Smooth muscle cell (in vitro differentiated cells): ENCODE data around the gene DYNLT4. TPM values are rescaled to one million over a fixed set of nuclear protein-coding genes. Genes with fewer than 3 reads are reported as not detected.
A peak's percentile ranks its signal among the peaks of the same experiment; 100 is the strongest.
"Not testable (repeated sequence)": the region's sequence is repeated elsewhere in the genome, so short reads cannot be mapped to it uniquely, and the experiment has no call there.

Experiments used
- DNase-seq: peaks from one replicate; lab custom pipeline; 2025; ENCODE audit not compliant: unreplicated experiment; lab: John Stamatoyannopoulos, UW
- H2AFZ ChIP-seq: fragments of 200-600 bp; sonication (generic); 2 replicates; pipeline ENCODE4 v1.6.0; 2016; ENCODE audit warnings: antibody characterized with exemption, low read depth, mild to moderate bottlenecking
- H3F3A ChIP-seq: fragments of 200-600 bp; sonication (generic); 2 replicates; pipeline ENCODE4 v1.6.0; 2017; ENCODE audit warnings: antibody characterized with exemption, low read depth
- H3K27ac ChIP-seq: fragments of 200-600 bp; sonication (generic); 2 replicates; pipeline ENCODE4 v1.5.1; 2016; ENCODE audit warnings: low read depth, mild to moderate bottlenecking
- H3K27me3 ChIP-seq: fragments of 200-600 bp; sonication (generic); 2 replicates; pipeline ENCODE4 v1.6.1; 2016; ENCODE audit warnings: low read depth, mild to moderate bottlenecking
- H3K36me3 ChIP-seq: fragments of 200-600 bp; sonication (generic); 2 replicates; pipeline ENCODE4 v1.5.1; 2016; ENCODE audit warnings: low read depth
- H3K4me1 ChIP-seq: fragments of 200-600 bp; sonication (generic); 2 replicates; pipeline ENCODE4 v1.5.1; 2016; ENCODE audit warnings: low read depth
- H3K4me2 ChIP-seq: fragments of 200-600 bp; sonication (generic); 2 replicates; pipeline ENCODE4 v1.6.0; 2016; ENCODE audit warnings: mild to moderate bottlenecking
- H3K4me3 ChIP-seq: fragments of 200-600 bp; sonication (generic); 2 replicates; pipeline ENCODE4 v1.5.1; 2016; ENCODE audit warnings: mild to moderate bottlenecking
- H3K79me2 ChIP-seq: fragments of 200-600 bp; sonication (generic); 2 replicates; pipeline ENCODE4 v1.6.0; 2016; ENCODE audit warnings: low read depth, mild to moderate bottlenecking
- H3K9ac ChIP-seq: fragments of 200-600 bp; sonication (generic); 2 replicates; pipeline ENCODE4 v1.6.0; 2016; ENCODE audit warnings: low read depth
- H3K9me3 ChIP-seq: fragments of 200-600 bp; sonication (generic); replicated peaks from 2 replicates; pipeline ENCODE4 v1.5.1; 2016; ENCODE audit warnings: low read depth
- H4K20me1 ChIP-seq: fragments of 200-600 bp; sonication (generic); 2 replicates; pipeline ENCODE4 v1.6.0; 2016; ENCODE audit warnings: low read depth
- CTCF ChIP-seq: fragments of 200-600 bp; sonication (generic); IDR thresholded peaks from 2 replicates; pipeline ENCODE4 v1.5.1; 2017; ENCODE audit warnings: borderline replicate concordance, mild to moderate bottlenecking, antibody characterized with exemption; ENCODE audit not compliant: insufficient read depth, poor library complexity, severe bottlenecking
- WGBS: methylation state at CpG from one replicate; pipeline ENCODE4 v1.1.7; 2016; ENCODE audit warnings: low lambda C conversion rate; 5-methylcytosine and 5-hydroxymethylcytosine counted together
- polyA plus RNA-seq: library from polyadenylated mRNA; unstranded; fragments of >200 nt; fragmentation: Nextera tagmentation; extraction: Ambion mirVana; gene quantifications from 2 replicates; pipeline ENCODE4 v1.2.1, GENCODE V29; 2016
- total RNA-seq: library from RNA; depleted of rRNA; stranded (reverse); fragments of >200 nt; gene quantifications from 2 replicates; pipeline ENCODE4 v1.2.3, GENCODE V29; 2014

Gene DYNLT4
- total and polyA plus RNA-seq, 2 experiments from 2014 or later: 1.6 to 2.0 TPM

GRCh38 chr1:44775078-44775929 lies 31.8 kb downstream of the DYNLT4 start, which contains the start of gene RPS8:
Gene RPS8, plus strand, starts transcription at chr1:44775540. Its CDS starts 57 bp downstream, at chr1:44775597.
- Histone ChIP-seq H3K4me3 (peak within 1 kb of the TSS; percentile 91), H3K4me2 (peak within 1 kb of the TSS; percentile 99), H4K20me1 (peaks cover 46% of the 10 kb centered on the region), H3K36me3 (no peaks in the 10 kb centered on the region), H2AFZ (peak within 1 kb of the TSS; percentile 95), H3K9me3 (no peaks in the 10 kb centered on the region), H3K9ac (peak within 1 kb of the TSS; percentile 97), H3K79me2 (peaks cover 32% of the 10 kb centered on the region), H3K27me3 (no peaks in the 10 kb centered on the region), H3K27ac (peak within 1 kb of the TSS; percentile 95), H3K4me1 (peaks cover 14% of the 10 kb centered on the region), H3F3A (peaks cover 18% of the 10 kb centered on the region)
- DNase-seq: peak; percentile 63
- under 1% methylated on average over 65 of the region's 65 CpGs for WGBS
- no peak for TF ChIP-seq CTCF

DNA sequence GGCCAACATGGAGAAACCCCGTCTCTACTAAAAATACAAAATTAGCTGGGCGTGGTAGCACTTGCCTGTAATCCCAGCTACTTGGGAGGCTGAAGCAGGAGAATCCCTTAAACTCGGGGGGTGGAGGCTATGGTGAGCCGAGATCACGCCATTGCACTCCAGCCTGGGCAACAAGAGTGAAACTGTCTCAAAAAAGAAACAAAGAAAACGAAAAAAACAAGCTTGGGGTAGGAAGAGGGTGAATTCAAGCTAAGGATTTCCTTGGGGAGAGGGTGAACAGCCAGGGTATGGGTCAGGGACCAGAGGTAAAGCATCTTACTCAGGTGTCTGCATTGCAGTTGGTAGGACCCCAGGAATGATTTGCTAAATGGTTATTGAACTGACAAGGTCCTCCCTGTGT lies 40.7 kb downstream of the DYNLT4 start:
- not testable (repeated sequence) for H3K4me3 ChIP-seq, H3K9me3 ChIP-seq, H3K9ac ChIP-seq, H4K20me1 ChIP-seq, H3F3A ChIP-seq, H3K79me2 ChIP-seq, H3K27me3 ChIP-seq, H2AFZ ChIP-seq, H3K36me3 ChIP-seq, H3K4me2 ChIP-seq, DNase-seq, H3K4me1 ChIP-seq, H3K27ac ChIP-seq
- 96% methylated on average over 6 of the region's 6 CpGs for WGBS

GRCh38 chr1:44760876-44761275 lies 46.3 kb downstream of the DYNLT4 start:
- Histone ChIP-seq H3K27me3 (no peaks in the 10 kb centered on the region), H3K4me3 (no peak overlapping the region), H3K9ac (no peak overlapping the region), H3K36me3 (no peaks in the 10 kb centered on the region), H2AFZ (no peak overlapping the region), H3K9me3 (no peaks in the 10 kb centered on the region), H4K20me1 (no peaks in the 10 kb centered on the region), H3K79me2 (no peaks in the 10 kb centered on the region), H3K27ac (no peak overlapping the region), H3K4me1 (no peaks in the 10 kb centered on the region), H3F3A (no peaks in the 10 kb centered on the region), H3K4me2 (no peak overlapping the region)
- no peak for TF ChIP-seq CTCF
- 100% methylated on average over 3 of the region's 3 CpGs for WGBS
- DNase-seq: no peak

GRCh38 chr1:44759077-44759476 lies 48.1 kb downstream of the DYNLT4 start:
- 97% methylated on average over 11 of the region's 11 CpGs for WGBS
- TF ChIP-seq CTCF: no peak
- no peaks in the 10 kb centered on the region for H3F3A ChIP-seq
- H3K36me3 ChIP-seq: no peaks in the 10 kb centered on the region
- no peaks in the 10 kb centered on the region for H4K20me1 ChIP-seq
- no peaks in the 10 kb centered on the region for H3K9me3 ChIP-seq
- no peaks in the 10 kb centered on the region for H3K79me2 ChIP-seq
- H3K4me3 ChIP-seq: no peak overlapping the region
- no peak overlapping the region for H3K4me2 ChIP-seq
- H3K27ac ChIP-seq: no peak overlapping the region
- no peaks in the 10 kb centered on the region for H3K4me1 ChIP-seq
- no peak overlapping the region for H3K9ac ChIP-seq
- H2AFZ ChIP-seq: no peak overlapping the region
- no peak for DNase-seq
- no peaks in the 10 kb centered on the region for H3K27me3 ChIP-seq
